ENCODE measurements around the gene SLC17A8.
"Not testable (repeated sequence)": the region's sequence is repeated elsewhere in the genome, so short reads cannot be mapped to it uniquely, and the experiment has no call there.

SLC17A8 gene

GRCh38 chr12:100356644-100357223 lies at the start of gene SLC17A8:
Gene SLC17A8, plus strand, starts transcription at chr12:100357074. Its CDS starts 318 bp downstream, at chr12:100357392.
- no peak for DNase-seq (ENCODE audit: low read depth)

- DNase-seq (ENCODE audit: low read depth), result not testable (repeated sequence)
Observed at GRCh38 chr12:100308138-100308537, 48.7 kb upstream of the SLC17A8 start.

GRCh38 chr12:100311317-100311716 lies 45.6 kb upstream of the SLC17A8 start:
- DNase-seq (ENCODE audit: low read depth), result no peak

GRCh38 chr12:100317371-100317770 lies 39.5 kb upstream of the SLC17A8 start:
- no peak for DNase-seq (ENCODE audit: low read depth)

- DNase-seq (ENCODE audit: low read depth), result no peak
Observed at GRCh38 chr12:100324498-100324897, 32.4 kb upstream of the SLC17A8 start.

- DNase-seq (ENCODE audit: low read depth), result no peak
Observed at GRCh38 chr12:100326208-100326607, 30.7 kb upstream of the SLC17A8 start.

- DNase-seq (ENCODE audit: low read depth), result no peak
Observed at GRCh38 chr12:100329800-100330199, 27.1 kb upstream of the SLC17A8 start.

- DNase-seq (ENCODE audit: low read depth), result no peak
Observed at GRCh38 chr12:100331871-100332270, 25.0 kb upstream of the SLC17A8 start.

- no peak for DNase-seq (ENCODE audit: low read depth)
Observed at GRCh38 chr12:100332852-100333251, 24.0 kb upstream of the SLC17A8 start.

GRCh38 chr12:100337299-100337698 lies 19.6 kb upstream of the SLC17A8 start:
- no peak for DNase-seq (ENCODE audit: low read depth)

- no peak for DNase-seq (ENCODE audit: low read depth)
Observed at GRCh38 chr12:100337727-100338126, 19.1 kb upstream of the SLC17A8 start.

GRCh38 chr12:100339071-100339470 lies 17.8 kb upstream of the SLC17A8 start:
- no peak for DNase-seq (ENCODE audit: low read depth)

GRCh38 chr12:100342897-100343296 lies 14.0 kb upstream of the SLC17A8 start:
- not testable (repeated sequence) for DNase-seq (ENCODE audit: low read depth)

GRCh38 chr12:100344351-100344750 lies 12.5 kb upstream of the SLC17A8 start:
- not testable (repeated sequence) for DNase-seq (ENCODE audit: low read depth)

- no peak for DNase-seq (ENCODE audit: low read depth)
Observed at GRCh38 chr12:100345020-100345767, 11.7 kb upstream of the SLC17A8 start.

- DNase-seq (ENCODE audit: low read depth), result no peak
Observed at GRCh38 chr12:100346660-100347059, 10.2 kb upstream of the SLC17A8 start.

GRCh38 chr12:100348657-100349454 lies 8.0 kb upstream of the SLC17A8 start:
- DNase-seq (ENCODE audit: low read depth), result no peak

GRCh38 chr12:100359248-100359647 lies 2.4 kb downstream of the SLC17A8 start:
- DNase-seq (ENCODE audit: low read depth), result no peak

GRCh38 chr12:100359822-100360221 lies 2.9 kb downstream of the SLC17A8 start:
- no peak for DNase-seq (ENCODE audit: low read depth)

- DNase-seq (ENCODE audit: low read depth), result no peak
Observed at GRCh38 chr12:100360450-100360849, 3.6 kb downstream of the SLC17A8 start.

GRCh38 chr12:100364324-100364723 lies 7.5 kb downstream of the SLC17A8 start:
- no peak for DNase-seq (ENCODE audit: low read depth)

- no peak for DNase-seq (ENCODE audit: low read depth)
Observed at GRCh38 chr12:100365411-100365810, 8.5 kb downstream of the SLC17A8 start.

- no peak for DNase-seq (ENCODE audit: low read depth)
Observed at GRCh38 chr12:100368066-100368465, 11.2 kb downstream of the SLC17A8 start.
